HepG2 (cell line): ENCODE results near the gene TRMT1. TPM values are rescaled to one million over a fixed set of nuclear protein-coding genes. Genes with fewer than 3 reads are reported as not detected.
A peak's percentile ranks its signal among the peaks of the same experiment; 100 is the strongest.

Source experiments
- ATRX ChIP-seq: sonication (generic); formaldehyde crosslinking; IDR thresholded peaks from 2 replicates; pipeline ENCODE4 v1.4.0; 2020; ENCODE audit warnings: missing genetic modification reagents, borderline replicate concordance
- BRF2 ChIP-seq: sonication (generic); formaldehyde crosslinking; IDR thresholded peaks from 2 replicates; pipeline ENCODE4 v1.8.1; 2022; ENCODE audit warnings: mild to moderate bottlenecking, missing genetic modification reagents
- DPF2 ChIP-seq: sonication (generic); formaldehyde crosslinking; IDR thresholded peaks from 2 replicates; pipeline ENCODE4 v1.4.0; 2020; ENCODE audit warnings: mild to moderate bottlenecking, low read depth, missing genetic modification reagents, borderline replicate concordance
- ELF1 ChIP-seq: sonication (generic); formaldehyde crosslinking; IDR thresholded peaks from 2 replicates; pipeline ENCODE4 v1.4.0; 2020; ENCODE audit warnings: missing genetic modification reagents
- GTF3A ChIP-seq: sonication (generic); formaldehyde crosslinking; conservative IDR thresholded peaks from 2 replicates; pipeline ENCODE4 v1.4.0; 2020; ENCODE audit warnings: mild to moderate bottlenecking, missing genetic modification reagents
- HDAC6 ChIP-seq: fragments of 200-600 bp; sonication (generic); IDR thresholded peaks from 2 replicates; pipeline ENCODE4 v1.7.0; 2017; ENCODE audit warnings: mild to moderate bottlenecking, antibody characterized with exemption, low read length, low read depth
- JUND ChIP-seq: sonication (generic); formaldehyde crosslinking; IDR thresholded peaks from 2 replicates; pipeline ENCODE4 v1.8.0; 2022; ENCODE audit warnings: mild to moderate bottlenecking, missing genetic modification reagents
- KDM3A ChIP-seq: IDR thresholded peaks from 2 replicates; pipeline ENCODE4 v1.6.1; 2018; ENCODE audit warnings: low read depth, missing compliant biosample characterization
- MXI1 ChIP-seq: IDR thresholded peaks from 3 replicates; pipeline ENCODE4 v1.6.1; 2012; ENCODE audit warnings: low read depth, low read length, inconsistent platforms, borderline replicate concordance
- MYNN ChIP-seq: sonication (generic); formaldehyde crosslinking; IDR thresholded peaks from 2 replicates; pipeline ENCODE4 v1.4.0; 2020; ENCODE audit warnings: mild to moderate bottlenecking, low read depth, missing genetic modification reagents
- THAP7 ChIP-seq: sonication (generic); formaldehyde crosslinking; IDR thresholded peaks from 2 replicates; pipeline ENCODE4 v1.8.1; 2023; ENCODE audit warnings: mild to moderate bottlenecking, missing genetic modification reagents
- ZBTB38 ChIP-seq: sonication (generic); formaldehyde crosslinking; IDR thresholded peaks from 2 replicates; pipeline ENCODE4 v1.5.1; 2020; ENCODE audit warnings: mild to moderate bottlenecking, missing genetic modification reagents
- ZFP36L2 ChIP-seq: sonication (generic); formaldehyde crosslinking; IDR thresholded peaks from 2 replicates; pipeline ENCODE4 v1.4.0; 2020; ENCODE audit warnings: missing genetic modification reagents
- ZFP91 ChIP-seq: sonication (generic); formaldehyde crosslinking; IDR thresholded peaks from 2 replicates; pipeline ENCODE4 v1.9.0; 2022; ENCODE audit warnings: missing genetic modification reagents, mild to moderate bottlenecking, borderline replicate concordance
- ZNF138 ChIP-seq: sonication (generic); formaldehyde crosslinking; IDR thresholded peaks from 2 replicates; pipeline ENCODE4 v1.5.0; 2020; ENCODE audit warnings: mild to moderate bottlenecking, low read depth, missing genetic modification reagents
- ZNF33B ChIP-seq: sonication (generic); formaldehyde crosslinking; IDR thresholded peaks from 2 replicates; pipeline ENCODE4 v1.5.1; 2020; ENCODE audit warnings: mild to moderate bottlenecking, missing genetic modification reagents
- ZNF619 ChIP-seq: sonication (generic); formaldehyde crosslinking; IDR thresholded peaks from 2 replicates; pipeline ENCODE4 v1.4.0; 2020; ENCODE audit warnings: mild to moderate bottlenecking, missing genetic modification reagents
- ZSCAN30 ChIP-seq: sonication (generic); formaldehyde crosslinking; IDR thresholded peaks from 2 replicates; pipeline ENCODE4 v1.5.0; 2020; ENCODE audit warnings: mild to moderate bottlenecking, missing genetic modification reagents
- polyA plus RNA-seq, 8 experiments: library from polyadenylated mRNA; depleted of rRNA in 3 of 8; stranded (reverse) in 7 of 8; unstranded in 1 of 8; fragments of >200 nt; fragmentation: Illumina TruSeq in 4 of 8; extraction: Trizol in 4 of 8; gene quantifications; 2 replicates each; pipeline versions ENCODE4 v1.2.1 to v1.2.3, GENCODE V29; 2011 to 2016; ENCODE audit warnings: low read depth in 4 of 8, missing spikeins in 1 of 8, mixed read lengths in 1 of 8; ENCODE audit not compliant: insufficient read depth in 1 of 8
- total RNA-seq, 5 experiments: library from RNA; depleted of rRNA; stranded (reverse); fragments of >200 nt; fragmentation: Illumina TruSeq; extraction: Trizol; gene quantifications; 2 replicates each; pipeline ENCODE4 v1.2.3, GENCODE V29; 2016; ENCODE audit warnings: low read depth in 1 of 5
- TF ChIP-seq, protein P1 (sequence below): sonication (generic); formaldehyde crosslinking; IDR thresholded peaks from 2 replicates; pipeline ENCODE4 v1.4.0; 2020; ENCODE audit warnings: missing genetic modification reagents
- TF ChIP-seq, protein P2 (sequence below): sonication (generic); formaldehyde crosslinking; IDR thresholded peaks from 2 replicates; pipeline ENCODE4 v1.4.0; 2020; ENCODE audit warnings: missing genetic modification reagents, low read depth, mild to moderate bottlenecking, borderline replicate concordance
- TF ChIP-seq, protein P3 (sequence below): IDR thresholded peaks from 2 replicates; pipeline ENCODE4 v1.6.1; 2012; ENCODE audit warnings: low read depth, low read length, improper control_type of control experiment

Gene TRMT1
- total and polyA plus RNA-seq, 2 of the 13 experiments (the other 11 are each of a cell fraction or from before 2014, with no cell fraction given) = 35.5 to 44.1 TPM

GRCh38 chr19:13116282-13117175 is at the start of gene TRMT1 (continued):
- TF ChIP-seq BRF2 (no peak), DPF2 (no peak), ZNF138 (CRISPR knock-in tag) (0 out of 2 replicates have a peak, but pooled peaks have one; percentile 29), HDAC6 (no peak), ZBTB38 (CRISPR knock-in tag) (peak; percentile 70), ZFP91 (CRISPR knock-in tag) (peak; percentile 91), MXI1 (peak; percentile 100), ATRX (CRISPR knock-in tag) (no peak), ZFP36L2 (no peak), ZSCAN30 (CRISPR knock-in tag) (no peak), MYNN (CRISPR knock-in tag) (no peak; the same call in 1 of the 2 replicates), ZNF33B (CRISPR knock-in tag) (0 out of 2 replicates have a peak, but pooled peaks have one; percentile 69), ZNF619 (CRISPR knock-in tag) (no peak), ELF1 (CRISPR knock-in tag) (peak; percentile 83), KDM3A (0 out of 2 replicates have a peak, but pooled peaks have one; percentile 54), GTF3A (CRISPR knock-in tag) (no peak), JUND (CRISPR knock-in tag) (peak; percentile 33; the same call in 1 of the 2 replicates), THAP7 (CRISPR knock-in tag) (0 out of 2 replicates have a peak, but pooled peaks have one; percentile 28)
- TF ChIP-seq, protein P1, sequence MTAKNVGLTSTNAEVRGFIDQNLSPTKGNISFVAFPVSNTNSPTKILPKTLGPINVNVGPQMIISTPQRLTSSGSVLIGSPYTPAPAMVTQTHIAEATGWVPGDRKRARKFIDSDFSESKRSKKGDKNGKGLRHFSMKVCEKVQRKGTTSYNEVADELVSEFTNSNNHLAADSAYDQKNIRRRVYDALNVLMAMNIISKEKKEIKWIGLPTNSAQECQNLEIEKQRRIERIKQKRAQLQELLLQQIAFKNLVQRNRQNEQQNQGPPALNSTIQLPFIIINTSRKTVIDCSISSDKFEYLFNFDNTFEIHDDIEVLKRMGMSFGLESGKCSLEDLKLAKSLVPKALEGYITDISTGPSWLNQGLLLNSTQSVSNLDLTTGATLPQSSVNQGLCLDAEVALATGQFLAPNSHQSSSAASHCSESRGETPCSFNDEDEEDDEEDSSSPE = no peak
- TF ChIP-seq, protein P2, sequence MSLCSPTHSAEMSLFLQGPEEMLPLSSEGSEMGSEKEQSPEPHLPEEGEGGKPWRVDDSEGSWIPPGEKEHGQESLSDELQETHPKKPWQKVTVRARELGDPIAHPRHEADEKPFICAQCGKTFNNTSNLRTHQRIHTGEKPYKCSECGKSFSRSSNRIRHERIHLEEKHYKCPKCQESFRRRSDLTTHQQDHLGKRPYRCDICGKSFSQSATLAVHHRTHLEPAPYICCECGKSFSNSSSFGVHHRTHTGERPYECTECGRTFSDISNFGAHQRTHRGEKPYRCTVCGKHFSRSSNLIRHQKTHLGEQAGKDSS = 0 out of 2 replicates have a peak, but pooled peaks have one; percentile 74
- TF ChIP-seq, protein P3, sequence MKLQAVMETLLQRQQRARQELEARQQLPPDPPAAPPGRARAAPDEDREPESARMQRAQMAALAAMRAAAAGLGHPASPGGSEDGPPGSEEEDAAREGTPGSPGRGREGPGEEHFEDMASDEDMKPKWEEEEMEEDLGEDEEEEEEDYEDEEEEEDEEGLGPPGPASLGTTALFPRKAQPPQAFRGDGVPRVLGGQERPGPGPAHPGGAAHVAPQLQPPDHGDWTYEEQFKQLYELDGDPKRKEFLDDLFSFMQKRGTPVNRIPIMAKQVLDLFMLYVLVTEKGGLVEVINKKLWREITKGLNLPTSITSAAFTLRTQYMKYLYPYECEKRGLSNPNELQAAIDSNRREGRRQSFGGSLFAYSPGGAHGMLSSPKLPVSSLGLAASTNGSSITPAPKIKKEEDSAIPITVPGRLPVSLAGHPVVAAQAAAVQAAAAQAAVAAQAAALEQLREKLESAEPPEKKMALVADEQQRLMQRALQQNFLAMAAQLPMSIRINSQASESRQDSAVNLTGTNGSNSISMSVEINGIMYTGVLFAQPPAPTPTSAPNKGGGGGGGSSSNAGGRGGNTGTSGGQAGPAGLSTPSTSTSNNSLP = peak; percentile 40; the same call in 1 of the 2 replicates
